K562 (cell line): ENCODE results near the gene SPATA25. TPM values are rescaled to one million over a fixed set of nuclear protein-coding genes. Genes with fewer than 3 reads are reported as not detected.

Experiments used
- CREB1 ChIP-seq, 2 experiments: sonication (generic) in 1 of 2; formaldehyde crosslinking in 1 of 2; IDR thresholded peaks; 2 replicates each; pipeline versions ENCODE4 v1.6.1 to v1.8.0; 2012 to 2022; ENCODE audit warnings: inconsistent platforms in 1 of 2, mild to moderate bottlenecking in 1 of 2, missing genetic modification reagents in 1 of 2, moderate library complexity in 1 of 2
- CTBP1 ChIP-seq: fragments of 450-650 bp; IDR thresholded peaks from 2 replicates; pipeline ENCODE4 v1.6.1; 2016; ENCODE audit warnings: borderline replicate concordance
- DACH1 ChIP-seq: fragments of 450-650 bp; IDR thresholded peaks from 2 replicates; pipeline ENCODE4 v1.6.1; 2018; ENCODE audit not compliant: partially characterized antibody
- GATA2 ChIP-seq: sonication (generic); formaldehyde crosslinking; IDR thresholded peaks from 2 replicates; pipeline ENCODE4 v1.4.0; 2020; ENCODE audit warnings: mild to moderate bottlenecking, missing genetic modification reagents
- polyA plus RNA-seq, 8 experiments: library from polyadenylated mRNA; depleted of rRNA in 4 of 8; stranded (reverse) in 5 of 8; unstranded in 3 of 8; fragments of >200 nt; fragmentation: Nextera tagmentation in 2 of 8; fragmentation: Illumina TruSeq in 1 of 8; extraction: Ambion mirVana in 2 of 8; extraction: Trizol in 1 of 8; gene quantifications; 2 replicates each; pipeline versions ENCODE4 v1.2.1 to v1.2.3, GENCODE V29; 2011 to 2014; ENCODE audit warnings: inconsistent platforms in 1 of 8, missing spikeins in 1 of 8
- total RNA-seq, 7 experiments: library from RNA; depleted of rRNA in 6 of 7; stranded (reverse); fragments of >200 nt in 6 of 7; fragmentation: Illumina TruSeq in 2 of 7; extraction: Trizol in 2 of 7; gene quantifications; 2 replicates each; pipeline versions ENCODE4 v1.2.1 to v1.2.3, GENCODE V29; 2011 to 2021; ENCODE audit warnings: low replicate concordance in 1 of 7
- TF ChIP-seq, protein P1 (sequence below): IDR thresholded peaks from 2 replicates; pipeline ENCODE4 v1.6.1; 2014; ENCODE audit warnings: antibody characterized with exemption

SPATA25 gene
- total and polyA plus RNA-seq, 9 of the 15 experiments (the other 6 are each of a cell fraction or from before 2014, with no cell fraction given) = 0.21 to 0.95 (median 0.53) TPM; not detected in 3

DNA sequence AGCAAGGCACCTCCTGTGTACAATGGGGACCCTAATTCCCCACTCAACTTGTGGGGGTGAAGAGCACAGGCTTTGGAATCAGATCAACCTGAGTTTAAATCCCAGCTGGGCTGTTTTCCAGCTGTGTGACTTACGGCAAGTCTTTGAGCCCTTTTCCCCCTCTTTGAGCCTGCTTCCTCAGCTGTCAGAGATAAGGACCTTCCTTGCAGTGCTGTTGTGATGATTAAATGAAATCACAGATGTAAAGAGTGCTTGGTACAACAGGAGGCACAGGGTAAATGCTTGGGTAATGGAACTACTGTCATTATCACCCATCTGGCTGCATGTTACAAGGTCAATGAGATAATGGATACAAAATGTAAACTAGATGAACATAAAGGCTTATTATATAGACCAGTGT is 50.6 kb downstream of the SPATA25 start (continued):
- TF ChIP-seq, protein P1, sequence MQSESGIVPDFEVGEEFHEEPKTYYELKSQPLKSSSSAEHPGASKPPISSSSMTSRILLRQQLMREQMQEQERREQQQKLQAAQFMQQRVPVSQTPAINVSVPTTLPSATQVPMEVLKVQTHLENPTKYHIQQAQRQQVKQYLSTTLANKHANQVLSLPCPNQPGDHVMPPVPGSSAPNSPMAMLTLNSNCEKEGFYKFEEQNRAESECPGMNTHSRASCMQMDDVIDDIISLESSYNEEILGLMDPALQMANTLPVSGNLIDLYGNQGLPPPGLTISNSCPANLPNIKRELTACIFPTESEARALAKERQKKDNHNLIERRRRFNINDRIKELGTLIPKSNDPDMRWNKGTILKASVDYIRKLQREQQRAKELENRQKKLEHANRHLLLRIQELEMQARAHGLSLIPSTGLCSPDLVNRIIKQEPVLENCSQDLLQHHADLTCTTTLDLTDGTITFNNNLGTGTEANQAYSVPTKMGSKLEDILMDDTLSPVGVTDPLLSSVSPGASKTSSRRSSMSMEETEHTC = no peak
- TF ChIP-seq CREB1 (IDR thresholded peaks at IDR 0.05) (no peak), CREB1 (CRISPR knock-in tag; IDR thresholded peaks at IDR 0.05) (no peak), GATA2 (CRISPR knock-in tag) (peak; percentile 62), DACH1 (peak; percentile 21), CTBP1 (peak; percentile 36; the same call in 1 of the 2 replicates)

Other genes starting within 250 kb of the SPATA25 start
Only the 7 nearest of the 21 such genes appear.
- gene ACOT8, start 30.2 kb downstream of the SPATA25 start, total RNA-seq (2014; rRNA removed) = 36.7 and 49.8 TPM in 2 replicates
- gene ACOT8, start 30.2 kb downstream of the SPATA25 start, total RNA-seq (2014; rRNA removed; fragmentation: Illumina TruSeq; extraction: Trizol) = 11.9 and 13.0 TPM in 2 replicates
- 18.3 and 20.3 TPM in 2 replicates for gene ACOT8, start 30.2 kb downstream of the SPATA25 start, total RNA-seq (2015; rRNA removed; fragmentation: Illumina TruSeq; extraction: Trizol)
- gene ACOT8, start 30.2 kb downstream of the SPATA25 start, total RNA-seq (2021) = 24.5 and 28.5 TPM in 2 replicates
- gene ACOT8, start 30.2 kb downstream of the SPATA25 start, polyA plus RNA-seq (2011; rRNA removed) = 34.9 and 48.0 TPM in 2 replicates
- 20.7 and 25.8 TPM in 2 replicates for gene ACOT8, start 30.2 kb downstream of the SPATA25 start, polyA plus RNA-seq (2014; fragmentation: Illumina TruSeq; extraction: Trizol)
- gene ACOT8, start 30.2 kb downstream of the SPATA25 start, polyA plus RNA-seq (2014; fragmentation: Nextera tagmentation; extraction: Ambion mirVana) = 10 to 100 TPM in 1 of 2 experiments, 1 to 10 TPM in 1; 8.2 to 14.9 TPM
- gene ACOT8, start 30.2 kb downstream of the SPATA25 start, polyA plus RNA-seq (2014; rRNA removed) = 46.7 and 49.5 TPM in 2 replicates
- gene ZSWIM3, start 30.0 kb downstream of the SPATA25 start, total RNA-seq (2014; rRNA removed) = 2.4 and 2.7 TPM in 2 replicates
- 2.6 and 2.8 TPM in 2 replicates for gene ZSWIM3, start 30.0 kb downstream of the SPATA25 start, total RNA-seq (2014; rRNA removed; fragmentation: Illumina TruSeq; extraction: Trizol)
- 3.6 and 4.0 TPM in 2 replicates for gene ZSWIM3, start 30.0 kb downstream of the SPATA25 start, total RNA-seq (2015; rRNA removed; fragmentation: Illumina TruSeq; extraction: Trizol)
- 2.5 and 2.9 TPM in 2 replicates for gene ZSWIM3, start 30.0 kb downstream of the SPATA25 start, total RNA-seq (2021)
- 4.3 and 5.4 TPM in 2 replicates for gene ZSWIM3, start 30.0 kb downstream of the SPATA25 start, polyA plus RNA-seq (2011; rRNA removed)
- gene ZSWIM3, start 30.0 kb downstream of the SPATA25 start, polyA plus RNA-seq (2014; fragmentation: Illumina TruSeq; extraction: Trizol) = 2.6 and 3.0 TPM in 2 replicates
- gene ZSWIM3, start 30.0 kb downstream of the SPATA25 start, polyA plus RNA-seq (2014; fragmentation: Nextera tagmentation; extraction: Ambion mirVana) = 1 to 10 TPM; 1.7 to 1.8 TPM
- 1.8 and 3.7 TPM in 2 replicates for gene ZSWIM3, start 30.0 kb downstream of the SPATA25 start, polyA plus RNA-seq (2014; rRNA removed)
- 11.6 and 14.1 TPM in 2 replicates for gene ZSWIM1, start 6.4 kb downstream of the SPATA25 start, total RNA-seq (2014; rRNA removed)
- gene ZSWIM1, start 6.4 kb downstream of the SPATA25 start, total RNA-seq (2014; rRNA removed; fragmentation: Illumina TruSeq; extraction: Trizol) = 9.0 and 9.5 TPM in 2 replicates
- gene ZSWIM1, start 6.4 kb downstream of the SPATA25 start, total RNA-seq (2015; rRNA removed; fragmentation: Illumina TruSeq; extraction: Trizol) = 11.2 and 11.7 TPM in 2 replicates
- 13.8 and 15.6 TPM in 2 replicates for gene ZSWIM1, start 6.4 kb downstream of the SPATA25 start, total RNA-seq (2021)
- 7.4 and 12.1 TPM in 2 replicates for gene ZSWIM1, start 6.4 kb downstream of the SPATA25 start, polyA plus RNA-seq (2011; rRNA removed)
- gene ZSWIM1, start 6.4 kb downstream of the SPATA25 start, polyA plus RNA-seq (2014; fragmentation: Illumina TruSeq; extraction: Trizol) = 13.7 and 14.7 TPM in 2 replicates
- 1 to 10 TPM; 2.5 to 3.1 TPM for gene ZSWIM1, start 6.4 kb downstream of the SPATA25 start, polyA plus RNA-seq (2014; fragmentation: Nextera tagmentation; extraction: Ambion mirVana)
- 7.0 and 7.3 TPM in 2 replicates for gene ZSWIM1, start 6.4 kb downstream of the SPATA25 start, polyA plus RNA-seq (2014; rRNA removed)
- gene NEURL2, start 3.6 kb upstream of the SPATA25 start, total RNA-seq (2014; rRNA removed) = 1.5 and 1.7 TPM in 2 replicates
- not detected in 2 replicates for gene NEURL2, start 3.6 kb upstream of the SPATA25 start, total RNA-seq (2014; rRNA removed; fragmentation: Illumina TruSeq; extraction: Trizol)
- 0.54 and 0.72 TPM in 2 replicates for gene NEURL2, start 3.6 kb upstream of the SPATA25 start, total RNA-seq (2015; rRNA removed; fragmentation: Illumina TruSeq; extraction: Trizol)
- gene NEURL2, start 3.6 kb upstream of the SPATA25 start, total RNA-seq (2021) = 1.2 and 1.9 TPM in 2 replicates
- gene NEURL2, start 3.6 kb upstream of the SPATA25 start, polyA plus RNA-seq (2011; rRNA removed) = 0.22 and 0.83 TPM in 2 replicates
- 0.46 and 0.61 TPM in 2 replicates for gene NEURL2, start 3.6 kb upstream of the SPATA25 start, polyA plus RNA-seq (2014; fragmentation: Illumina TruSeq; extraction: Trizol)
- under 1 TPM; 0.30 to 0.32 TPM for gene NEURL2, start 3.6 kb upstream of the SPATA25 start, polyA plus RNA-seq (2014; fragmentation: Nextera tagmentation; extraction: Ambion mirVana)
- 1.0 and 1.1 TPM in 2 replicates for gene NEURL2, start 3.6 kb upstream of the SPATA25 start, polyA plus RNA-seq (2014; rRNA removed)
- 26.0 and 30.5 TPM in 2 replicates for gene CTSA, start 3.7 kb upstream of the SPATA25 start, total RNA-seq (2014; rRNA removed)
- 16.1 and 21.2 TPM in 2 replicates for gene CTSA, start 3.7 kb upstream of the SPATA25 start, total RNA-seq (2014; rRNA removed; fragmentation: Illumina TruSeq; extraction: Trizol)
- gene CTSA, start 3.7 kb upstream of the SPATA25 start, total RNA-seq (2015; rRNA removed; fragmentation: Illumina TruSeq; extraction: Trizol) = 40.5 and 42.9 TPM in 2 replicates
- 51.9 and 53.0 TPM in 2 replicates for gene CTSA, start 3.7 kb upstream of the SPATA25 start, total RNA-seq (2021)
- gene CTSA, start 3.7 kb upstream of the SPATA25 start, polyA plus RNA-seq (2011; rRNA removed) = 28.3 and 44.7 TPM in 2 replicates
- gene CTSA, start 3.7 kb upstream of the SPATA25 start, polyA plus RNA-seq (2014; fragmentation: Illumina TruSeq; extraction: Trizol) = 60.3 and 61.7 TPM in 2 replicates
- gene CTSA, start 3.7 kb upstream of the SPATA25 start, polyA plus RNA-seq (2014; fragmentation: Nextera tagmentation; extraction: Ambion mirVana) = 10 to 100 TPM in 1 of 2 experiments, 1 to 10 TPM in 1; 8.8 to 12.4 TPM
- 47.8 and 51.2 TPM in 2 replicates for gene CTSA, start 3.7 kb upstream of the SPATA25 start, polyA plus RNA-seq (2014; rRNA removed)
- 18.6 and 28.2 TPM in 2 replicates for gene PLTP, start 24.5 kb upstream of the SPATA25 start, total RNA-seq (2014; rRNA removed)
- gene PLTP, start 24.5 kb upstream of the SPATA25 start, total RNA-seq (2014; rRNA removed; fragmentation: Illumina TruSeq; extraction: Trizol) = 5.5 and 9.1 TPM in 2 replicates
- 16.8 and 17.6 TPM in 2 replicates for gene PLTP, start 24.5 kb upstream of the SPATA25 start, total RNA-seq (2015; rRNA removed; fragmentation: Illumina TruSeq; extraction: Trizol)
- 28.7 and 29.3 TPM in 2 replicates for gene PLTP, start 24.5 kb upstream of the SPATA25 start, total RNA-seq (2021)
- gene PLTP, start 24.5 kb upstream of the SPATA25 start, polyA plus RNA-seq (2011; rRNA removed) = 12.2 and 24.1 TPM in 2 replicates
- gene PLTP, start 24.5 kb upstream of the SPATA25 start, polyA plus RNA-seq (2014; fragmentation: Illumina TruSeq; extraction: Trizol) = 25.8 and 26.5 TPM in 2 replicates
- gene PLTP, start 24.5 kb upstream of the SPATA25 start, polyA plus RNA-seq (2014; fragmentation: Nextera tagmentation; extraction: Ambion mirVana) = 1 to 10 TPM; 2.8 to 6.6 TPM
- gene PLTP, start 24.5 kb upstream of the SPATA25 start, polyA plus RNA-seq (2014; rRNA removed) = 24.5 and 25.6 TPM in 2 replicates
- 9.8 and 12.3 TPM in 2 replicates for gene PCIF1, start 47.1 kb upstream of the SPATA25 start, total RNA-seq (2014; rRNA removed)
- gene PCIF1, start 47.1 kb upstream of the SPATA25 start, total RNA-seq (2014; rRNA removed; fragmentation: Illumina TruSeq; extraction: Trizol) = 7.7 and 9.6 TPM in 2 replicates
- gene PCIF1, start 47.1 kb upstream of the SPATA25 start, total RNA-seq (2015; rRNA removed; fragmentation: Illumina TruSeq; extraction: Trizol) = 9.7 and 11.3 TPM in 2 replicates
- 29.4 and 30.0 TPM in 2 replicates for gene PCIF1, start 47.1 kb upstream of the SPATA25 start, total RNA-seq (2021)
- 11.1 and 15.3 TPM in 2 replicates for gene PCIF1, start 47.1 kb upstream of the SPATA25 start, polyA plus RNA-seq (2011; rRNA removed)
- 27.8 and 33.7 TPM in 2 replicates for gene PCIF1, start 47.1 kb upstream of the SPATA25 start, polyA plus RNA-seq (2014; fragmentation: Illumina TruSeq; extraction: Trizol)
- 10 to 100 TPM in 1 of 2 experiments, 1 to 10 TPM in 1; 5.8 to 12.9 TPM for gene PCIF1, start 47.1 kb upstream of the SPATA25 start, polyA plus RNA-seq (2014; fragmentation: Nextera tagmentation; extraction: Ambion mirVana)
- 18.9 and 20.0 TPM in 2 replicates for gene PCIF1, start 47.1 kb upstream of the SPATA25 start, polyA plus RNA-seq (2014; rRNA removed)